Keratinocyte (primary cell): ENCODE measurements around the gene GBX2. TPM values are rescaled to one million over a fixed set of nuclear protein-coding genes. Genes with fewer than 3 reads are reported as not detected.

Experiments used
- DNase-seq: peaks from one replicate; pipeline ENCODE4 v3.0.0-alpha.2; 2011; ENCODE audit warnings: low read depth, missing footprints, low spot score
- FAIRE-seq: peaks from 2 replicates; lab custom pipeline; 2011; peaks lifted over from hg19 to GRCh38; lab: Jason Lieb, UNC
- H2AFZ ChIP-seq: 2 replicates; pipeline ENCODE4 v1.6.0; 2012; ENCODE audit warnings: low read length, control low read depth, inconsistent platforms; ENCODE audit not compliant: control insufficient read depth
- H3K27ac ChIP-seq: 2 replicates; pipeline ENCODE4 v1.5.1; 2011; ENCODE audit warnings: low read length; ENCODE audit not compliant: control insufficient read depth, insufficient read depth
- H3K27me3 ChIP-seq: 3 replicates; pipeline ENCODE4 v1.6.0; 2011; ENCODE audit warnings: low read length; ENCODE audit not compliant: control insufficient read depth, insufficient read depth; ENCODE audit errors: extremely low read depth
- H3K36me3 ChIP-seq, 2 experiments: 2 replicates in 1 of 2; 3 replicates in 1 of 2; pipeline ENCODE4 v1.5.1; 2011; ENCODE audit warnings: low read length in 2 of 2, mild to moderate bottlenecking in 1 of 2; ENCODE audit not compliant: control insufficient read depth in 2 of 2, insufficient read depth in 2 of 2; ENCODE audit errors: extremely low read depth in 1 of 2
- H3K4me1 ChIP-seq: 3 replicates; pipeline ENCODE4 v1.5.1; 2011; ENCODE audit warnings: low read length; ENCODE audit not compliant: control insufficient read depth, insufficient read depth; ENCODE audit errors: extremely low read depth
- H3K4me2 ChIP-seq: 3 replicates; pipeline ENCODE4 v1.6.0; 2011; ENCODE audit warnings: low read depth, low read length; ENCODE audit not compliant: control insufficient read depth, insufficient read depth; ENCODE audit errors: extremely low read depth
- H3K4me3 ChIP-seq, 3 experiments: fragments of 200-600 bp in 1 of 3; sonication (generic) in 1 of 3; 2 replicates in 2 of 3; 3 replicates in 1 of 3; pipeline ENCODE4 v1.5.1; 2011 to 2016; ENCODE audit warnings: low read length in 3 of 3, mild to moderate bottlenecking in 3 of 3, control low read depth in 2 of 3, inconsistent platforms in 1 of 3, low read depth in 1 of 3, mixed read lengths in 1 of 3, mixed run types in 1 of 3, moderate library complexity in 1 of 3; ENCODE audit not compliant: control insufficient read depth in 2 of 3, insufficient read depth in 2 of 3; ENCODE audit errors: extremely low read depth in 1 of 3
- H3K79me2 ChIP-seq: 2 replicates; pipeline ENCODE4 v1.6.0; 2012; ENCODE audit warnings: low read length; ENCODE audit not compliant: control insufficient read depth, insufficient read depth
- H3K9ac ChIP-seq: 3 replicates; pipeline ENCODE4 v1.6.0; 2011; ENCODE audit warnings: low read length; ENCODE audit not compliant: control insufficient read depth, insufficient read depth; ENCODE audit errors: extremely low read depth
- H3K9me1 ChIP-seq: 3 replicates; pipeline ENCODE4 v1.6.0; 2011; ENCODE audit warnings: low read length; ENCODE audit not compliant: control insufficient read depth, insufficient read depth; ENCODE audit errors: extremely low read depth
- H3K9me3 ChIP-seq: 2 replicates; pipeline ENCODE4 v1.5.1; 2012; ENCODE audit warnings: low read depth, low read length; ENCODE audit not compliant: control insufficient read depth
- H4K20me1 ChIP-seq: 3 replicates; pipeline ENCODE4 v1.6.0; 2011; ENCODE audit warnings: low read length; ENCODE audit not compliant: control insufficient read depth, insufficient read depth; ENCODE audit errors: extremely low read depth
- CTCF ChIP-seq, 3 experiments: IDR thresholded peaks in 1 of 3; conservative IDR thresholded peaks in 1 of 3; optimal IDR thresholded peaks in 1 of 3; 2 replicates in 2 of 3; 3 replicates in 1 of 3; pipeline versions ENCODE3 to v1.5.1; 2011; ENCODE audit warnings: low read length in 3 of 3, mild to moderate bottlenecking in 3 of 3, moderate library complexity in 2 of 3, control low read depth in 1 of 3, inconsistent platforms in 1 of 3; ENCODE audit not compliant: insufficient read depth in 2 of 3; ENCODE audit errors: extremely low read depth in 1 of 3
- EZH2 ChIP-seq: IDR thresholded peaks from one replicate; pipeline ENCODE4 v1.6.1; 2012; ENCODE audit warnings: inconsistent platforms, mild to moderate bottlenecking, low read length, moderate library complexity
- dilution Hi-C: fragments of 300-500 bp; cut with MboI; formaldehyde crosslinking; loops from one replicate; pipeline ENCODE4 v1.7.0; 2020; ENCODE audit warnings: low sequenced_read_pairs; ENCODE audit not compliant: extremely low pct_ligation_motif_present
- polyA plus RNA-seq, 5 experiments: library from polyadenylated mRNA; depleted of rRNA in 3 of 5; stranded (reverse) in 3 of 5; stranded (forward) in 1 of 5; unstranded in 1 of 5; fragments of >200 nt; gene quantifications; 1 replicate in 1 of 5; 2 replicates in 3 of 5; 3 replicates in 1 of 5; pipeline versions ENCODE4 v1.2.1 to v1.2.3, GENCODE V29; 2011 to 2012; ENCODE audit warnings: missing spikeins in 2 of 5, low read depth in 1 of 5, low replicate concordance in 1 of 5

GBX2 gene
- polyA plus RNA-seq, 1 donor (not counting 4 experiments of a cell fraction or from before 2014, with no cell fraction given), result 0.17 TPM

- no peak overlapping the region for H3K27ac ChIP-seq
- no peaks in the 10 kb centered on the region for H4K20me1 ChIP-seq
- H3K4me1 ChIP-seq, result peaks cover 15% of the 10 kb centered on the region
- H3K9me3 ChIP-seq, result no peaks in the 10 kb centered on the region
- no peaks in the 10 kb centered on the region for H3K79me2 ChIP-seq
- no peak overlapping the region for H2AFZ ChIP-seq
- H3K9ac ChIP-seq, result no peak overlapping the region
- H3K36me3 ChIP-seq, result no peaks in the 10 kb centered on the region
- TF ChIP-seq EZH2 (no peak), CTCF (optimal IDR thresholded peaks at IDR 0.05 in 1 of 3, IDR thresholded peaks at IDR 0.05 in 1 of 3, conservative IDR thresholded peaks at IDR 0.05 in 1 of 3; ENCODE audit: extremely low read depth in 1 of 3, insufficient read depth in 2 of 3, low read length in 3 of 3) (no peak)
- no peak for FAIRE-seq
- dilution Hi-C loops, result no loop called here
- no peak overlapping the region for H3K4me2 ChIP-seq
- no peak overlapping the region for H3K4me3 ChIP-seq
- H3K27me3 ChIP-seq, result peaks cover 25% of the 10 kb centered on the region
- H3K9me1 ChIP-seq, result no peaks in the 10 kb centered on the region
- no peak for DNase-seq
Observed at GRCh38 chr2:236158969-236159777, 9.0 kb downstream of the GBX2 start.

DNA sequence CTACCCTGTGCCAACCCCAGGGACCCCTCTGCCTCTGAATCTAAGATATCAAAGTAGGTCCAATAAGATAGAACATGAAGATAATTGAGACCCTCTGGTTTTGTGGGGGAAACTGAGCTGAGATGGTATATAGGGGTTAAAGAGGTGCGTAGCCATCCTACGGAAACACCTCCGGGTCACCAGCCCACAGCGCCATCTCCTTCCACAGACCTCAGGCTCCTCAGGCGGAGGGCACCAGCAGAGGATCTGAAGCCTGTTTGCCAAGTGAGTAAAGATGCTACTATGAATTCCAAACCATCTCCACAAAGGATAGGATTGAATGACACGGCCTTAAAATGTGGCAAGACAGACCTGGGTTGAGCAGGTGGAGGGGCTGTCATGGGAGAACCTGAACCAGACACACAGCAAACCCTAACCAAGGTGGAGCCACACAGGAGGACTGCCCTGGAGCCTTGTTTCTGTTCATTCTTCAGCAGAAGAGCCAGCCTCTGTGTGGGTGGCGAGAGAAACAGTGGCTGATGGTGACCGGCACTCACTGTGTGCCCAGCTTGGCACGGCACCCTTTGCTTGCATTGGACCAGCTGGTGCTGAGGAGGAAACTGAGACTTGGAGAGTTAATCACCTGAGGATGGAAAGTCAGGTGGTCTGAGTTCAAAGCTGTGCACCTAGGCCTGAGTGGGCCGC is 10.2 kb downstream of the GBX2 start:
- no peak for DNase-seq
- no peak overlapping the region for H3K4me3 ChIP-seq
- H3K9me3 ChIP-seq, result no peaks in the 10 kb centered on the region
- no peaks in the 10 kb centered on the region for H3K9me1 ChIP-seq
- TF ChIP-seq EZH2, result no peak
- TF ChIP-seq CTCF (optimal IDR thresholded peaks at IDR 0.05 in 1 of 3, IDR thresholded peaks at IDR 0.05 in 1 of 3, conservative IDR thresholded peaks at IDR 0.05 in 1 of 3; ENCODE audit: extremely low read depth in 1 of 3, insufficient read depth in 2 of 3, low read length in 3 of 3), result no peak
- dilution Hi-C loops, result no loop called here
- peaks cover 19% of the 10 kb centered on the region for H3K27me3 ChIP-seq
- no peak overlapping the region for H2AFZ ChIP-seq
- FAIRE-seq, result no peak
- no peaks in the 10 kb centered on the region for H3K36me3 ChIP-seq
- H3K4me1 ChIP-seq, result peaks cover 14% of the 10 kb centered on the region
- H3K79me2 ChIP-seq, result no peaks in the 10 kb centered on the region
- no peak overlapping the region for H3K27ac ChIP-seq
- no peak overlapping the region for H3K4me2 ChIP-seq
- no peak overlapping the region for H3K9ac ChIP-seq
- no peaks in the 10 kb centered on the region for H4K20me1 ChIP-seq
